ENCODE data around the gene DNAJC5.

Gene DNAJC5

DNA sequence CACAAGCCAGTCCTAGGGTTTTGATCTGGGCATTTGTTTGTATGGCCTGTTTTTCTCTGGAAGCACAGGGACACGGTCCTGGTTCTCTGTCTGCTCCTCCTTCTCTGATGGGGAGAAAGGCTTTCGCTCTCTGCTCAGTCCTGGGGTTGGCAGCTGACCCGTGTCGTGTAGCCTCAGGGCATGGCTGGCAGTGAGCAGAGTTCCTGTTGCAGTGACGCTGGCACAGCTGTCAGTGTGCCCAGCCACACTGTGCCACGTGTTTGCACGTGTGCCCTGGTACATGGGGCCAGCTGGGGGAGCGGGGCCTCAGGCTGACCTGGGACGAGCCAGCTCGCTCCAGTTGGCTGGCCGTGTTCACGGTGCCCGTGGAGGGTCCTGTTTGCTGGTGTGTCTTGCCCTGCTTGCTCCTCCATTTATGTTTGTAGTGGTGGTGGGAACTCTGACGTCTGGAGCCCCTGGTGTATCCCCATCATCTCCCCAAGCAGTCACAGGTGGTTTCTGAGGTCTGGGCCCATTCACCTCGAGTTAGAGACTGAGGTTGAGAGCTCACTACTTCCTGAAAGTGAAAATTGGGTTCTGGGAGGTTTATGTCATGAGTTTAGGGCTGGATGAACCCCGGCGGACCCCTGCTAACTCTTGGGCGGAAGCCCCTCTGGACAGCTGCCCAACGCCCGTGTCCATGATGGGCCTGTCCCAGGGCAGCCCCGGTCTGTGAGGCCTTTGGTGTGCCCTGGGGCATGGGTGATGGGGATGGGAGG is 10.2 kb upstream of the DNAJC5 start:
- DNase-seq (ENCODE audit: low read depth in 2 of 2), result no peak

DNA sequence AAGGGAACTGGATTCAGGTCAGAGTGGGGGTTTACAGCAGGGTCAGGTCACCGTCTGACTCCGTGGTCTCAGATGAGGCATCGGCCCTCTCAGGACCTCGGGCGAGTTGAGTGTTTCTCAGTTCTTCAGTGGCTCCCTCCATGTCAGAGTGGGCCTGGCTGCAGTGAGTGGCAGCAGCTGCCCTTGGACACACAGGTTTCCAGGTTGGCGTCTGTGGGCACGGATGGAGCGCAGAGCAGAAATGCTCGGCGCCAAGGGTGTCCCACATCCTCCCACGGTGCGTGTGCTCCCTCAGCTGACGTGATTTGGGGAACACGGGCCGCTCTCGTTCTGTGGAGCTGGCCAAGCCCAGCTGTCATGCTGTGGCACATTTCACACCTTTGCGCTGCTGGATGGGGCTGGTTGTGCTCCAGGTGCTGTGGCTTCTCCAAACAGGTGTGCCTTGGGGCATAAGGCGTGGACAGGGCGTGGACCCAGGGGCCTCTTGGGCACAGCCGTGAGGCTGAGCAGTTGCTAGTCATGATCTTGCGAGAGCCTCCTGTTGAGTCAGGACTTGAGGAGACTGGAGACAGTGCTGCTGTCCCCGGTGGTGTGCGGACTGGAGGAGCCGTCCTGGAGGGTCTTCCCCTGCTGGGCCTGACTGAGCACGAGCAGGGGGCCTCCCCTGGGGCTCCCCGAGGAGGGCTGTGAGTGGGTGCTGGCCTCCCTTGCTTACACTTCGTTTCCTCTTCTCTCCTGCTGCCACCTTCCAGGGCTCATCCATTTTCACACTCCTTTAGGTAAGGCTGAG is 9.5 kb upstream of the DNAJC5 start:
- DNase-seq (ENCODE audit: low read depth in 2 of 2), result no peak

DNA sequence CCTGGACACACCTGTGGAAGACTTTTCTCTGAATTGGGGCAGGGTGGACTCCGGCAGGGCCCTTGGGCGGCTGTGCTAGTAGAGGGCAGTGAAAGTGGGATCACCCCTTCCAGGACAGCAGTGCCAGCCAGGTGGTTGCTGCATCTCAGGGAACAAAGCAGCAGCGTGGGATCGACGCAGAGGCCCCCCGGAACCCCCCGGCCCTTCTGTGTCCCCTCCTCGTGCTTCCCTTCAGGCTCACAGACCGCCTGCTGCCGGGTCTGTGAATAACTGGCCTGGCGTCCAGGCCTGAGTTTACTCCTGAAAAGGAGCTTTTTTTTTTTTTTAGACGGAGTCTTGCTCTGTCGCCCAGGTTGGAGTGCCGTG is 8.9 kb upstream of the DNAJC5 start:
- DNase-seq (ENCODE audit: low read depth in 2 of 2), result no peak

DNA sequence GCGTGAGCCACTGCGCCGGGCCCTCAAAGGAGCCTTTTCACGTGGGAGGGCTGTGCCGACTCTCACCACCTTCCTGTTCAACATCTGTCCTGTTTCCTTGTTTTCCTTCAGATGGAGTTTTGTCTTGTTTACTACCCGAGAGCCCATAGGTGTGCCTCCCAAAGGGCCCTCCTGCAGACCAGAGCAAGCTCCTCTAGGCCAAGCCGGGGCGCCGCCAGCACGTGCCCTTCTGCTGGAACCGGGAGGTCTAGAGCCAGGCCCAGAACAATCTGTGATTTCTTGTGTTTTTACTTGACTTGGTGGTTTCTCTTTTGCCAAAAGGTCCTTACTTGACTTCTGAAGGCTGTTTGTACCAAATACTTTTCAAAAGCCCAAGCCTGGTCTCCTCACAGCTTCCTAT is 8.0 kb upstream of the DNAJC5 start:
- DNase-seq (ENCODE audit: low read depth in 2 of 2), result no peak

DNA sequence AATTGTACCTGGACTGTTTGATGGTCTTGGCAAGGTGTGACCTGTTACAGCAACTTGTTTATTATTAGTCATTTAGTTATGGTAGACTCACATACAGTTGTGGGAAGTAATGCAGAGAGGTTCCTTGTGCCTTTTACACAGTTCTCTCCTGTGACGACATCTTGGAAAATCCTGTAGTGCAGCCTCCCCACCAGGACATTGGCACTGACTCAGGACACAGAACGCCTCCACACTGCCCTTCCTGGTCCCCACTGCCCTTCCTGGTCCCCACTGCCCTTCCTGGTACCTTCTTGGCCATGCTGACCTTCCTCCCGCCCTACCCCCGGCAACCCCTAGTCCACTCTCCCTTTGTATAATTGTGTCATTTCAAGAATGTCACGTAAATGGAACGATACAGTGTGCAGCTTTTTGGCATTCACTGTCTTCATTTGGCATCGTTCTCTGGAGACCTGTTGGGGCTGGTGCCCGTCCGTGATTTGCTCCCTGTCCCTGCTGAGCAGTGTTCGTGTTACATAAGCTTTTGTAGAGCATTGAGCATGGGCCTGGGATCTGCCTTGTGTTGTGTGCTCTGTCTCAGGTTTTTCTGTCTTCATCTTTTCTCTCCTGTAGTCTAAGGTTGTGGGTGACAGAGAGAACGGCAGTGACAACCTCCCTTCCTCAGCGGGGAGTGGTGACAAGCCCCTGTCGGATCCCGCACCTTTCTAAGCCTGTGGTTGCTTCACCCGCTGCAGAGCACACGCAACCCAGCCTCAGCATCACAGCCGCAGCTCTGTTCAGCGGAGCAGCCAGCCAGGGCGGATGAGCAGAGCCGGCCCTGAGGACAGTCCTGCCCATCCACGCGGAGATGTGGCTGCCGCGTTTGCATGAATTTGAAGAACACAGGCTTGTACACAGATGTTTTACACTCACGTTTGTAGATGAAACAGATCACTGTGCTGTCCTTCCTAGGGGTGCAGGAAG is 5.4 kb upstream of the DNAJC5 start:
- DNase-seq (ENCODE audit: low read depth in 2 of 2), result no peak

DNA sequence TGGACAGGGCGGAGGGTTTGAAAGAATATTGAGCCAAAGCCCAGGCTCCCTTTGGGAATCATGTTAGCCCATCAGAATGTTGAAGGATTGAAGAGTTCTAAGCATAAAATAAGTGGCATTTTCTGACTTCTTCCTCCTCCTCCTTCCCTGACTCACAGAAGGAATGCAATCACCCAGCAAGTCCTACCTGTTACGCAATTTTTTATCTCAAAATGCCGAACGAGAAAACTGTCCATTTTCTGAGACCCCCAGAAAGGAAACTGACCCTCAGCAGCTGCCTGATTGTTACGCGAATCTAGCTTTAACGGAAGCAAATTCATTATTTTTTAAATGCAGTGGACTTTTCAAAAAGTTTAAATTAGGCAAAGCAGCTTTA is 4.7 kb upstream of the DNAJC5 start:
- no peak for DNase-seq (ENCODE audit: low read depth in 2 of 2)

DNA sequence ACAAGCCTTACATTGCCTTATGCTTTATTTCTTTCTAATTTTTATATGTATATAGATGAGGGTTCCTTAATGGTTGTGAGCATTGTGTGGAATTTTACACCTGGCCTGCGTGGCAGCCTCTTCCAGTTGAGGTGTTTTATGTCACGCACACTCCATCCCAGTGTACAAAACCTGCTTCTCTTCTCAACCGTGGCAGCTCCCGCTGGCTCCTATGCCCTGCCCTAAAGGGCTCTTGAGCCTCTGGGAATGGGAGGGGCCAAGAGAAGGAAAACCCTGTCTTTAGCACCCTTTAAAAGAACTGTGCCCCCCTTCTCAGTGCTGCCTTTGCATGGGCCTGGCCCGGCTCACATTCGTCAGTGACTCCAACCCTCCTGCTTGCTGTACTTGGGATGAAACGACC is 4.3 kb upstream of the DNAJC5 start:
- DNase-seq (ENCODE audit: low read depth in 2 of 2), result no peak

DNA sequence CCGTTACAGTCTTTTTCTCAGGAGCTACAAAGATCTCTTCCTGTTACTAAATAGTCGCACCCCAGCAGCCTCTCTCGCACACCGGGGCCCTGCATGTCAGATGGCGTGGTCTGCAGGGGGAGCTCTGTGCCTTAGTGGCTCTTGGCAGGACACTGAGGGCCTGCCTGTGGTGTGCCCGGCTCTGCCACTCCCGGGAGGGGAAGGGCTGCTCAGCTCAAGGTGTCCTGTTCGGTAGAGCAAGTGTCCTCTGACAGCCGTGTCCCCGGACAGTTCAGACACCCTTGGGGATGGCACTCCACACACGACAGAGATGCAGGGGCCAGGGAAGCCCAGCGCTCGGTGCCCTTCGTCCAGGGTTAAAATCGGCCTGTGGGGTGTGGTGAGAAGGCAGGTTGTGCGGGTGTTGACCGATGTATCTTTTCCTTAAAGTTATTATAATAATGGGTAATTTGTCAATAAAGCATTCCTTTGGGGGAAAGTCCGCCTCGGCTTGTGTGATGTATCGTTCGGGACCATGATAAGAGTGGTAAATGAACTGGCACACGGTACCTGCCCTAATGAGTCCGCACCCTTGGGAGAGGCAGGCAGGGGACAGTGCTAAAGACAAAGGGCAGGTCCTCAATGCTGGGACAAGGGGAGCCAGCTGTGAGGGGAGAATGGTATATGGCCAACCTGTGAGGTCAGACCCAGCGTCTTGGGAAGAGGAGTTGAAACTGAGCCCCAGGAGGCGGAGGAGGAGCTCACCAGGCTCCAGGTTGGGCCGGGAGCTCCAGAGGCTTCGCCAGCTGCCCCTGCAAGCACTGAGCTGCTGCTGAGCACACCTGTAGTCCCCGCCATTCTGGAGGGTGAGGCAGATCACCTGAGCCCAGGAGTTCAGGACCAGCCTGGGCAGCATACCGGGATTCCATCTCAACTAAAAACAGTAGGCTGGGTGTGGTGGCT is 3.6 kb upstream of the DNAJC5 start:
- DNase-seq (ENCODE audit: low read depth in 2 of 2), result no peak

DNA sequence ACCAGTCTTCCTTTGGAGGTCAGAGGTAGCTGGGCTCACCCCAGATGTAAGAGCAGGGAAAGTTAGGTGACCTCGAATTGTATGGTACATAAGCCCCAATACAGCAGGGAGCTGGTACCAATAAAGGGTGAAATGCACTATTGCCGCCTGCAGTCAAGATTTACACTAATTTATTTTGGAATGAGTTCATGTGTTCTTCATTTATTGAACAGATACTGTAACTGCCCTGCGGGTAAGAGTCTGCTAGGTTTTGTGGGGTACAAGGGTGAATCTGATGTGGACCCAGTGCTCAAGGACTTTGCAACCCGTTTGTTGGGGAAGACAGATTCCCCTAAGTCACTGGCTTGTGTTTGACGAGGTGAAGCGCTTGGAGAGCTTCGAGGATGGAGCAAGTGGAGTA is 2.5 kb upstream of the DNAJC5 start:
- DNase-seq (ENCODE audit: low read depth in 2 of 2), result no peak

DNA sequence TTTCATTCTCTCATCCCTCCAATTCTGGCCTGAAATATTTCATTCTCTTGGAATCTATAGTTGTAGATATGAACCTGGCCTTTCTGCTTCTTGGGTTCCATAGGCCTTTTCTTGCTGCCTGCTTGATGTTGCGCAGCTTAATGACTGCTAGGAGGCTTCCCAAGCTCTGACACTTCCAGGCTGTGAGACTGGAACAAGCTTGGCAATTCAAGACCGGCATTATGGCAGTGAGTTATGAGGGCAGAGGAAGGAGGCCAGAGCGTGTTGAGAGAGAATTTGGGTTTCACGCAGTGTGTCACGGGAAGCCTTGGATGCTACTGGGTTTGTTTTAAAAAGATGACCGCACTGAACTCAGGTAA is 948 bp upstream of the DNAJC5 start:
- no peak for DNase-seq (ENCODE audit: low read depth in 2 of 2)

DNA sequence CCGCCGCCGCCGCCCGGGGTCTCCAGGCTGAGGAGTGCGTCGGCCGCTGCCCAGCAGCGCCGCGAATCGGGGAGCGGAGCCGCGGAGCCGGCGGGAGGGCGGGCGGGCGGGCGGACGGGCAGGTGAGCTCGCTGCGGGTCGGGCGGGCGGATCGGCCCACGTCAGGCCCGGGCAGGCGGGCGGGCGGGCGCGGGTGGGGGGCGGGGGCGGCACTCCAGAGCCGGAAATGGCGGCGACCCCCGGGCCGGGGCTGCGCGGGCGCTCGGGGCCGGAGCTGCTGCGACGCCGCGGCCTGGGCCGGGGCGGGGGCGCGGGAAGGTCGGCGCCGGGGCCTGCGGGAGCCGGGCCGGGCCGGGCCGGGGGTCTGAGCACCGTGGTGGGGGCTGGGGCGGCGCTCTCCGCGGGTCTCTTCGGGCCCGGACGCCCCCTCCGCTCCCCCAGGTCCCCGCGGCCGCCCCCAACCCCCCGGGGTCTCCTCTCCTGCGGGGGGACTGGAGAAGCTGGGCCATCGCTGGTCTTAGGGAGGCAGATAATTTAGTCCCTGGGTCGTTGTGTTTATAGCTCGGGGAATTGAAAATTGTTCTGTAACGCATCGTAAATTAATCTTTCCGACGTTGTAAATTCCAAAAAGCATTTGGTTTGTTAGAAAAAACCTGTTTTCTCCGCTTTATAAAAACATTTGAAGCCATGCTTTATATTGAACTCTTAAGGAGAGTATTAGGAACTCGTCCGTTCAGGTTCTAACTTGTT is 451 bp downstream of the DNAJC5 start:
- DNase-seq (ENCODE audit: low read depth in 2 of 2), result no peak

DNA sequence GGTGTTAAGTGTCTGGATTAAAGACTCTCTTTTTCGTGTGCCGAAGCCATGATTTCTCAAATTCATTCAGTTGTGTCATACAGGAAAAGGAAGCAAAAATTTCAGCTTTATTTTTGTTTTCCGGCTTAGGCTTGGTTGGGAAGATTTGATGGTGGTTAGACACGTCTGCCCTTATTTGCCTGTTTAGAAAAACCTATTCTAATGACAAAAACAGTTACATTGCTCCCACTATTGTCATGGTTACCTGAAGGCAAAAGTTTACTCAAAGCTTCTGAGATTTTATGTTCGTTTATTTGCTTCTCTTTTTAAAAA is 982 bp downstream of the DNAJC5 start:
- no peak for DNase-seq (ENCODE audit: low read depth in 2 of 2)

DNA sequence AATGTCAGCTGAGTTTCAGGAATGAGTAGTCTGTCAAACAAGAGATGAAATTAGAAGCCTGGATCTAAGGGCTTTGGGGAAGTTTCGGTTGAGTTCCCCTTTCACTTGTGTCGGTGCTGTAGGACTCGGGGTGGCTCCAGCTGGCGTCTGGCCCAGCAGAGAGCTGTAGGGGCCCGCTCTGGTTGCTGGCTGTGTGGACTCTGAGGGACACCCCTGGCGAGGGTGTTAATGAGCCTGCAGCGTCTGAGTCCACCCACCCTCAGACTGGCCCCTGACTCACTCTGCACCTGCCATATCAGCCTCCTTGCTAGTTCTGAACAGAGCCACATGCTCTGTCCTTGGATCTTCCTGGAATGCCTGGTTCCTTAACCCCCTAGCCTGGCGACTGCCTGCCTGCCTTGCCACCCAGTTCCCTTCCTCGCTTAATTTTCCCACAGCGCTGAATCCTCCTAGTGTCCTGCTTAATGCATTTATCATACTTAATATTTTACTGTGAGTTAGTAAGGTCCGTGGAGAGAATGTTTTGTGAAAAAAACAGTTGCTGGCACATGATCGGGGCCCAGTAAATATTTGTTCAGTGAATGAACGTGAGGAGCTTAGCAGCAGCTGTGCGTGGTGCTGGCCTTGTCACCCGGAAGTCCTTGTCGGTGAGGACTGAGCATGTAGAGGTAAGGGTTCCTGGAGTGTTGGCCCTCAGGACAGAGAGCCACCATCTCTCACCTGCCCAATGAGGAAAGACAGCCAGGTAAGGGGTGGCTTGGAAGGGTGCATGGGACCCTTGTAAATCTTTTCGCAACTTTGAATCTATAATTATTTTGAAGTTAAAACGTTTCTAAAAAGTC is 1.6 kb downstream of the DNAJC5 start:
- DNase-seq (ENCODE audit: low read depth in 2 of 2), result no peak

DNA sequence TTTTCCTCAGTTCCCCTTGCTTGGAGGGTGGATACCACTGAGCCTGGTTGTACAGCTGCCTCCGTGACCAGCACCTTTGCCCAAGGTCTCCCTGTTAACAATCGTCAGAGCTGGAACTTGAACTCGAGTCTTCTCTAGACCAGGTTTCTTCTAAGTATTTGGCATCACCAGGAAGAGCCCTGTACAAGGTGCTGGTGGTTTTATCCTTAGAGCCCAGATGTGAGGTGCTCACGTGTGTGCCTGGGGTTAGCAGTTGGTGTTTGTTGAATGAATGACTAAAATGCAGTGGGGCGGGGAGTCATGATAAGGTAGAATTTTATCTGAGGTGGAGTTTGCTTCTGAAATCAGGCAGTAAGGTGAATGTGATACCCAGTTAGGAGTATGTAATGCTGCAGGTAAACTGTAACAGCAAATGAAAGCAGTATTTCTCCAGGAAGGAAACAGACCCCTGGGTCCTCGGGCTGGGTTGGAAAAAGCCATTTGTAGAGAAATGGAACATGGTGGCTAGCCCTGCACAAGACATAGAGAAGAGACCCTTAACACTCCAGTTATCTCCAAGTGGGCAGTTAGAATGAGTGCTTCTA is 3.1 kb downstream of the DNAJC5 start:
- DNase-seq (ENCODE audit: low read depth in 2 of 2), result no peak

DNA sequence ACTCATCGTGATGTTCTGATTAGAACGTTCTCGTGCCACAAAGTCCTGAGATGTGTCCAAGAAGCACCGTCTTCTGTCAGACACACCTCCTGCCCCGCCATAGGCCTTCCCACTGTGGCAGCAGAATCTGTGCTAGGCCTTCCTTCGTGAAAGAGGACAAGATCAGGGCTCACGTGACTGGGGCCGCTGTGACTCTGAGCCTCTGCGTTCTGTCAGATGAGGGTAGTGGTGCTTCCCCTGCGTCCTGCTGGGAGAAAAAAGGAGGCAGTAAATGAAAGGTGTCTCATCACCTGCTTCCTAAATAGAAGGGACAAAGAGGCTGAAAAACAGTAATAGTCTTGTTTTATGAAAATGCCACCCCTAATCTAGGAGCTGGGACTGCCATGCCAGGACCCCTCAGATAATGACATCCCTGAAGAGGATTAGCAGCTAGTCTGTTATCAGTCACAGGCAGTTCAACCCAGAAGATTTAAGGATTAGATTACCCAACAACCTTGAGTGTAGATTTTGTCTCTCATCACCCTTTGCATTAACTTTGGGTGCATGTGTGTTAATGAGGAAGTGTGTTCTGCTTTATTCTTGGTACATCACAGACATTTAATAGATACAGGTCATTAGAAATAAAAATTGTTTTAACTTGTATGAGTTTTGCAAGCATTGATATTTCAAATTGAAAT is 4.1 kb downstream of the DNAJC5 start:
- DNase-seq (ENCODE audit: low read depth in 2 of 2), result no peak

DNA sequence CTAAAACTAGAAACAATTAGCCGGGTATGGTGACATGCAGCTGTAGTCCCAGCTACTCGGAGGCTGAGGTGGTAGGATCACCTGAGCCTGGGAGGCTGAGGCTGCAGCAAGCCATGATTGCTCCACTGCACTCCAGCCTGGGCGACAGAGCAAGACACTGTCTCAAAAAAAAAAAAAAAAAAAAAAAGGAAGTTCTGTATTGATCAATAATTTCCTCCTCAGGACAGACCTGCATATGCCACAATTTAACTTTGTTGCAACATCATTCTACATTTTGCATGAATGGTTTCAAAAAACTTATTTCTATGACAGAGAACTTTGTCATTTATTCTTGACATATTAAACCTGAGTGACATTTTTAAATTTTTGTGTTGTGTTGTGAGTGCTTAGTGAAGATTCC is 5.5 kb downstream of the DNAJC5 start:
- DNase-seq (ENCODE audit: low read depth in 2 of 2), result no peak

DNA sequence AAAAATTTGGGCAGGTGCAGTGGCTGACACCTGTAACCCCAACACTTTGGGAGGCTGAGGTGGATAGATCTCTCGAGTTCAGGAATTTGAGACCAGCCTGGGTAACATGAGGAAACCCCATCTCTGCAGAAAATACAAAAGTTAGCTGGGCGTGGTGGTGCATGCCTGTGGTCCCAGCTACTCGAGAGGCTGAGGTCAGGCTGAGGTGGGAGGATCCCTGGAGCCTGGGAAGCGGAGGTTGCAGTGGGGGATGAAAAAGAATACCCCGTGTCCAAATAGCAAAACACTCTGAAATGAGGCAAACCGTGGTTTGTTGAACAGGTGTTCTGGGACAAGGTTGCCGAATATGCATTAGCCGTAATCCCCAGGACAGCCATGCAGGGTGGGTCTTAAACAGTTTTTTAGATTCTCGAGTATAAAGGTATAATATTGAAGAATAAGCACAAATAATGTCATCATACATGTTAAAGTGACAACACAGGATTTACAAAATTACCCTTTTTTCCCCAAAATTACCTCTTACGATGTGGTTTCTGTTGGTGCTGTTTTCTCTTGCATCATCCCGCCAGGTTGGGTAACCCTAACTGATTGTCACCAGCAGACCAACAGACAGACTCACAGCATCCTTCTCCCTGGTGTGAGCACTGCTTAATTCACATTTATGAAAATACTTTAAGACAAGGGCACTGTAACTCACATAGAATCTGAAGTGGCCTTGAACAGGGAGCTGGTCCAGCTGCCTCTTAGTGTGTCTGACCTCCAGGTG is 9.1 kb downstream of the DNAJC5 start:
- no peak for DNase-seq (ENCODE audit: low read depth in 2 of 2)

DNA sequence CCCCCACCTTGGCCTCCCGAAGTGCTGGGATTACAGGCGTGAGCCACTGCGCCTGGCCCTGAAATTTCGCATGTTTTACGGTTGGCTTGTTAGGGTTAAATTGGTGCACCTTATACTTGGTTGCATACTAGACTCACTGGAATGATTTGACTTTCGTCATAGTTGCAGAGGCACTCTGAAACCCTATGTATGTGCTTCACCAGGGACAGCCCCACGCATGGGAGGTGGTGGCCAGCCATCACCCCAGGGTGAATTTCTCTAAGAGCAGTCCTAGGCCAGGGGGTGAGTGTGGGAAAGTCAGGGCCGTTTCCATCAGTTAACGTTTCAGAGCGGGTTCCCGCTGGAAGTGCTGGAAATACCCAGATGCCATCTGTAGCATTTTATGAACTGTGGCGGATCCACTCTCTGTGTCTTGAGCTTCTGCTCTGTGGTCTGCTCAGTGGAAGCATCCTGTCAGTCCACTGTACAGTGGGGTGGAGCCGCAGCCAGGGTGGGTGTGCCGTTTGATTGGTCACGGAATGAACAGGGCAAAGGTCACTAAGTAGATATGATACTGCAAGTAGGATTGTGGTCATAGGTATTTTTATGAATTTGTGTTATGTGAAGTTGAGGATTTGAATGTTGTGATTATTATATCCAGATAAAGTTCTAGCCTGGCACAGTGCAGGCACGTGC is 13.2 kb downstream of the DNAJC5 start:
- no peak for DNase-seq (ENCODE audit: low read depth in 2 of 2)

Data from fibroblast of skin of left quadriceps (primary cell).